Inferior parietal cortex (tissue), 1 donor: ENCODE measurements around the gene TPPP.

Source experiments
- DNase-seq: peaks from one replicate; pipeline ENCODE4 v3.0.0-alpha.2; 2016; ENCODE audit errors: extremely low spot score

TPPP gene

GRCh38 chr5:624951-625230 is 68.3 kb downstream of the TPPP start:
- no peak for DNase-seq

GRCh38 chr5:624118-624950 is 68.8 kb downstream of the TPPP start:
- no peak for DNase-seq

GRCh38 chr5:623531-623930 is 69.6 kb downstream of the TPPP start:
- DNase-seq: no peak

- DNase-seq: no peak
Measured at GRCh38 chr5:622946-623522, 70.1 kb downstream of the TPPP start.

DNA sequence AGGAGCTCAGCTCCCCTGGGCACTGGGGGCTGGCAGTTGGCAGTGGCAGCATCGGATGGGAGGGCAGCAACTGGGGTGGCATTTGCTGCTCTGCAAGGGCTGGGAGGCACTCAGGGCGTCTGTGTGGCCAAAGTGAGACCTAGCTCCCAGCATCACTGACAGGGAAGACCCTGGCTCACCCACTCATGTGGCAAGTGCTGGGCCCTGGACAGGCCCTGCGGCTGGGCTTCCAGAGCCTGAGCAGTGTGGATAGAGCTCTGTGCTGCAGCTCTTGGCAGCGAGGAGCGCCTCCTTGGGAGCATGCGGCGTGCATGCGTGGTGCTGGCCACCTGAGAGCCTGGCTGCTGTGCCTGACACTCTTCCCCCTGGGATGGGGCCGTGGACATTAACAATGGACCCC is 70.8 kb downstream of the TPPP start:
- no peak for DNase-seq

DNA sequence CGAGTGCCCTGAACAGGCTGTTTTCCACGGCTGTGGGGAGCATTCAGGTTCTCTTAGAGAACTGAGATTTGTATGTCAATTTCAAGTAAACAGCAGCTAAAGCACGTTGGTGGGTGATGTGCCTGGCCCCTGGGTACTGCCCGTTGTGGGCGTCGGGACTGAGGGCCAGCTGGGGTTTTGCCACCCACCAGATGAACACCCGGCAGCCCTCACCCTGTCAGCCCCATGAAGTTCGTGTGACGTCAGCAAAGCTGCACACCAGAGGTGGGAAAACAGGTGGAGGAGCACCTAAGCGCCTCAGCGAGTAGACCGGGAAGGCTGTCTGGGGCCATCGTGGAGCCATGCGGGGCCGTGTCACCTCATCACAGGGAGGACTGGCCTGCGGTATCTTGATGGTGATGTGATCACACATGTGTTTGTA is 71.8 kb downstream of the TPPP start:
- no peak for DNase-seq

DNA sequence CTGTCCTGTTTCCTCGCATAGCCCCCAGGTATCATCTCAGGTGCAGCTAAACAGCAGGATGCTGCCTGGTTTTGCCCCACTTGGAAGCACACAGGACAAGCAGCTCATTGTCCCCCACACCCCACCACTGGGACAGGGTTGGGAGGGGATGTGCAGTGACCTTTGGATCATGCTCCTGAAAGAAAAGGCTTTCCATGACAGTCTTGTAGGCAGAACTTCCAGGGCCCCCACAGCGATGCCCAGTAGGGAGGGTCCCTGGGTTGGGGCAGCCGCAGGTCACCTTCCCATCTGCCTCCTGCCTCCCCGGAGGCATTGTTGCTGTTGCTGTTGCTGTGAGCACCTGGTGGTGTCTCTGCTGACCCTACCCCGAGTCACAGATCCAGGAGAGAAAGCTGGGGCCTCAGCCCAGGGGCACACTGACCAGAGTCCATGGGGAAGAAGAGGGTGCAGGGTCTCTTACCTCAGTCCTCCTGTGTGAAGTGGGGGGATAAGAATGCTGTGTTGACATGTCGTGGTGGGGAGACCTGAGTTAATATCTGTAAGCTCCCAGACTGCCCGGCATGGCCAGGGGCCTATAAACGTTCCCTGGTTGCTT is 72.5 kb downstream of the TPPP start:
- no peak for DNase-seq

DNA sequence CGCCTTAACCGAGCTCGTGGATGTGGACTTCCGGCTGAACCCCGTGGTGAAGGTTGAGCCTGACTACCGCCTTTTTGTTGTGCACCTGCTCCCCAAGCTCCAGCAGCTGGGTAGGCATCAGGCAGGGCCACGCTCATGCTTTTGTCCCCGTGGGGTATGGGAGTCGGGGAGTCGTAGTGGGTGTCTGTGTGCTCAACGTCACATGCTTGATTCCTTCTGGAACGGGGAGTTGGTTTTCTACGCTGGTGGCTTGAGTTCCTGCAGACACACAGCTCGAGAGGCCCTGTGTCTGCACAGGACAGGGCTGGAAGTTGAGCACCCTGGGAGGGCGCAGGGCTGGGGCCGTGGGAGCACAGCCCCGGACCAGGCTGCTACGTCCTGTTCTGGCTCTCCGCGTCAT is 73.0 kb downstream of the TPPP start:
- DNase-seq: no peak

- no peak for DNase-seq
Measured at GRCh38 chr5:619444-619843, 73.7 kb downstream of the TPPP start.

DNA sequence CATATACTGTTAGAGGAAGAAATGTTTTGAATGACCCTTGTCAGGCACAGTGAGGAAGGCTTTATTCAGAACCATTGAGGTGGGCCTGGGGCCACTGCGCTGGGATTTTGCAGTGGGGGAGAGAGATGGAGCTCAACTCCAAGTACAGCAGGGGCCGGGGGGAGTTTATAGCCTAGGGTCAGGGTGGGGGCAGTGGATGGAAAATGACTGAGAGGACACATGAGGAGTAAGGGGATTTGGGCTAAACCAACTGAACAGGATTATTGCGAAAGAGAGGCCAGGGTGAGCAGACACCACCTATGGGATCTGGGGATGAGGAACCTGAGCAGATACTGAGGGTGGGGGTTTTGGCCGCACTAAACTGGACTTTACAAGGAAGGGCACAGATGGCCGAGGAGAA is 74.7 kb downstream of the TPPP start:
- no peak for DNase-seq

DNA sequence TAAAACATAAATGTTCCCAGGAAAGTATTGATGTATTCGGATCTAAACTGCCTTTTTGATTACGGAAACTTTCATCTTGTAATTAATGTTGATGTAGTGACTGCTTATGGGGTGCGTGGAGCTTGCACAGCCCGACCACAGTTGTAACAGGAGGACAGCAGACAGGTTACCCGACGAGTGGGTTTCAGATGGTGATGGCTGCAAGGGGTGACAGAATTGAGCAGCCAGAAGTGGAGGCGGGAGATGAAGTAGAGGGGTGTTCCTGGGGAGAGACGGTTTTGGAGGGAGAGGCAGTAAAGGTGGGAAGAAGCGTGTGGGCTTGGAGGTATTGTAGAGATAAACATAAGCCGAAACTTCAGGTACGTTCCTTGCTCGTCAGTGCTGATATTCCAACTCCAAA is 75.3 kb downstream of the TPPP start:
- DNase-seq: no peak

DNA sequence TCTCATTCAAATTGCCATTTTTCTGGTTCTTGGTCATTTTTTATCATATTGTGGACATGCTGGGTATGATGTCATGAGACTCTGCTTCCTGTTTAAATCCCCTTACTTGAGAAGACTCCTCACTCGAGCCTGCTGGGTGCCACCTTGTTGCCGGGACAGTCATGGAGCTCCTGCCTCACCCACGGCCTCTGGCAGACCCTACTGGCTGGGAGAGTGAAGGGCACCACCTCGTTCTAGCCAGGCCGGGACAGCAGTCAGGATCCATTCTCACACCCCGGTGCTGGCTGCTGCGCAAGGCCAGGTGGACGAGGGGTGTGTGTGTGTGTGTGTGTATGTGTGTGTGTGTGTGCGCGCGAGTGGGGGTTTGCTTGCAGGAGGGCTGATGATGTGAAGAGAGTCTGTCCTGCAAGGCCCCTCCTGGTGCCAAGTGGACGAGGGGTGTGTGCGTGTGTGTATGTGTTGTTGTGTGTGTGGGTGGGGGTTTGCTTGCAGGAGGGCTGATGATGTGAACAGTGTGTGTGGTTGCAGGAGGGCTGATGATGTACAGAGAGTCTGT is 76.6 kb downstream of the TPPP start:
- no peak for DNase-seq

- peak; percentile 2 for DNase-seq
Measured at GRCh38 chr5:612498-613424, 80.4 kb downstream of the TPPP start.

DNA sequence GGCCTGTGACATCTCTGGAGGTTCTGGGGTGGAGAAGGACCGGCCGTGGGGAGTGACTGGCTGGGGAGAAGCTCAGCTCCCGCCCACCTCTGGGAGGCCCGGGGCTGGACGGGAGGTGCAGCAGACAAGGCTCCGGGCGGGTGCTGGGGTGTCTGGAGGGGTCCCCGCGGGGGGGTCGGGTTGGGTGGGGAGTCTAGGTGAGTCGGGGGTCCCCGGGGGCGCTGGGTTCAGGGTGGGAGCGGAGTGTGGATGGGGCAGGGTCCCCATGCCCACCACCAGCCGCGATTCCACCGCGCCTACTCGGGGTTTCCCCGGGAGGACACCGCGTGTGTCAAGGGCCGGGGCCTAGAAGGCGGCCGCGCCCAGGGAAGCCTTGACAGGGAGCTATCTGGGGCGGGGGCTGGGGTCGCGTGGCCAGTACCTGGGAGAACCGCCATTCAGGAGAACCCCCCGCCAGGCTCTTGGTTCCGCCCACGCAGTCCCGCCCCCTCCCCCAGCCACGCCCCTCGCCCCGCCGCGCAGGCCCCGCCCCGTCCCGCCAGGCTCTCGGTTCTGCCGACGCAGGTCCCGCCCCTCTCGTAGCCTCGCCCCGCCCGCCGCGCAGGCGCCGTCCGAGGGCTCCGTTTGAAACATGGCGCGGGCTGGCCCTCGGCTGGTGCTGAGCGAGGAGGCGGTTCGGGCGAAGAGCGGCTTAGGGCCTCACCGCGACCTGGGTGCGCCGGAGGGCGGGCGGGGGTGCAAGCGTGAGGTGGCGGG is 81.2 kb downstream of the TPPP start, which contains the start of gene CEP72:
Gene CEP72, plus strand, starts transcription at position 610 of the 756 bp plus-strand sequence. Its CDS starts 22 bp downstream, at position 632.
- peak; percentile 87 for DNase-seq

GRCh38 chr5:610744-611730 is 82.1 kb downstream of the TPPP start:
- no peak for DNase-seq

DNA sequence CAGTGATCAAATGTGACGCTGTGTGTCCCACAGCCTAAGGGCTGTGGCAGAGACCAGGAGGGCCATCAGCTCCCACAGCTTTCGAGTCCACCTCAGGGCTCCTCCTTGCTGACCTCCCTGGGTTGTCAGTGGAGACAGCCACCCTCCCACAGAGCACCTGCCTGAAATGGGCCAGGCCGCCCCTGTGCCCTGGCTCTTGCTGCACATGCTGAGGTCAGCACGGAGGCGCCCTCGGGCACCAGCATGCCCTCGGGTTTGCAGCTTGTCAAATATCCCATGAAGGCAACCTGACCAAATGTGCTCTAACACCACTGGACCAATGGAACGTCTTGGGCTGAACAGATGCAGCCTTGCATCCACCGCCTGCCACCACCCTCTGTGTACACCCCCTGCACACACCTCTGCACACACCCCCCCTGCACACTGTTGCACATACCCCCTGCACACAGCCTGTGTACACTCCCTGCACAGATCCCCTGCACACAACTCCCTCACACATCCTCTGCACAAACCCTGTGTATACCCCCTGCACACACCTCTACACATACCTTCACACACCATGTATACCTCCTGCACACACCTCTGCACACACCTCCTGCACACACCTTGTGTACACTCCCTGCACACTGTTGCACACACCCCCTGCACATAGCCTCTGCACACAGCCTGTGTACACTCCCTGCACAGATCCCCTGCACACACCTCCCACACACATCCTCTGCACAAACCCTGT is 83.0 kb downstream of the TPPP start:
- DNase-seq: no peak
